Measurements from ENCODE around the gene PPP2CA.

DNA sequence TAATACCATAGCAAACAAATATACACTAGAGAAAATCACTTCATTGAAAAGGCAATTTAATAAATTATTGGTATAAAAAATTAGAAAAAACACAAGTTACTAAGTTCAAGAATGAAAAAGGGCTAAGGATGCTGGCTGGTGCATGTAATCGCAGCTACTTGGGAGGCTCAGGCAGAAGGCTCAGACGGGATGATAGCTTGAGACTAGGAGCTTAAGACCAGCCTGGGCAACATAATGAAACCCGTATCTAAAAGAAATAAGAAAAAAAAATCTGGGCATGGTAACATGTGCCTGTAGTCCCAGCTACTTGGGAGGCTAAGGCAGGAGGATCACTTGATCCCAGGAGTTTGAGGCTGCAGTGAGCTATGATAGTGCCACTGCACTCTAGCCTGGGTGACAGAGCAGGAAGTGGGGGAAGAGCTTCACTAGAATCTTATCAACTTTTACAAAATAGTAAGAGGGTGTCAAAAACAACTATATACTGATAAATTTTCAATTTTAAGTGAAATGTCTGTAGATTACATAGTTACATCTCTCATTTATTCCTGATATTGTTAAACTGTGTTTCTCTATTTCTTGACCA is 42.2 kb upstream of the PPP2CA start:
- no peak for TF ChIP-seq POLR2A (IDR thresholded peaks at IDR 0.05; ENCODE audit: low read length)
- TF ChIP-seq GATA1 (IDR thresholded peaks at IDR 0.05; ENCODE audit: low read depth, low read length): no peak
